D721Med (cell line): ENCODE results near the gene ADCYAP1.

Experiments
- DNase-seq: peaks from one replicate; pipeline ENCODE4 v3.0.0; 2011; ENCODE audit warnings: low spot score; ENCODE audit not compliant: insufficient read length
- FAIRE-seq: peaks from 2 replicates; lab custom pipeline; 2011; peaks lifted over from hg19 to GRCh38; lab: Jason Lieb, UNC
- TF ChIP-seq, protein P1 (sequence below): IDR thresholded peaks from 2 replicates; pipeline ENCODE4 v1.5.1; 2012; ENCODE audit warnings: mild to moderate bottlenecking, control low read depth; ENCODE audit not compliant: insufficient read depth; ENCODE audit errors: missing control alignments

The ADCYAP1 gene

DNA sequence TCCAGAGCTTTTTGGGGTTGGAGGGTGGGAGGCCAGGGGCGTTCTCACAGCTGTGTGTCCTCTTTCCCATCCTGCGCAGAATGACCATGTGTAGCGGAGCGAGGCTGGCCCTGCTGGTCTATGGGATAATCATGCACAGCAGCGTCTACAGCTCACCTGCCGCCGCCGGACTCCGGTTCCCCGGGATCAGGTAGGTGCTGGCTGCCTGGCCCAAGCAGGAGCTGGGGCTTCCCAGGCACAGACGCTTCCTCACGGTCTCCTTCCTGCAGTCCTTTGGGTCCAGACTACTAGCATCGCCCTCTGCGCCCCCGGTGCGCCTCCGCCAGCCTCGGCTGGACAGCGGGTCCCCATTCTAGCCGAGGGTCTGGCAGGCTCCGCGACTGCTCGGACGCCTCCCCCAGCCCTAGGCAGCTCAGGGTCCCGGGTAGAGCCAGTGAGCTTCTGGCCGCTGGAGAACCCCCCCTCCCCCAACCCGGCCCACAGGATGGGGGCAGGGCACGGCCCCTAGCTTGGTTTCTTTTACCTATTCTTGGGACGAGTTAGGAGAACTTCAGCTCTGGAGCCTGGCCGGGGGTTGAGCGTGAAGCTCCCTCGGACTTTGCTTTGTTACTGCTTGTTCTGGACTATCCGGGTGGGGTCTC lies 756 bp downstream of the ADCYAP1 start:
- FAIRE-seq (no peak), DNase-seq (no peak)
- TF ChIP-seq, protein P1, sequence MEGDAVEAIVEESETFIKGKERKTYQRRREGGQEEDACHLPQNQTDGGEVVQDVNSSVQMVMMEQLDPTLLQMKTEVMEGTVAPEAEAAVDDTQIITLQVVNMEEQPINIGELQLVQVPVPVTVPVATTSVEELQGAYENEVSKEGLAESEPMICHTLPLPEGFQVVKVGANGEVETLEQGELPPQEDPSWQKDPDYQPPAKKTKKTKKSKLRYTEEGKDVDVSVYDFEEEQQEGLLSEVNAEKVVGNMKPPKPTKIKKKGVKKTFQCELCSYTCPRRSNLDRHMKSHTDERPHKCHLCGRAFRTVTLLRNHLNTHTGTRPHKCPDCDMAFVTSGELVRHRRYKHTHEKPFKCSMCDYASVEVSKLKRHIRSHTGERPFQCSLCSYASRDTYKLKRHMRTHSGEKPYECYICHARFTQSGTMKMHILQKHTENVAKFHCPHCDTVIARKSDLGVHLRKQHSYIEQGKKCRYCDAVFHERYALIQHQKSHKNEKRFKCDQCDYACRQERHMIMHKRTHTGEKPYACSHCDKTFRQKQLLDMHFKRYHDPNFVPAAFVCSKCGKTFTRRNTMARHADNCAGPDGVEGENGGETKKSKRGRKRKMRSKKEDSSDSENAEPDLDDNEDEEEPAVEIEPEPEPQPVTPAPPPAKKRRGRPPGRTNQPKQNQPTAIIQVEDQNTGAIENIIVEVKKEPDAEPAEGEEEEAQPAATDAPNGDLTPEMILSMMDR, result no peak

DNA sequence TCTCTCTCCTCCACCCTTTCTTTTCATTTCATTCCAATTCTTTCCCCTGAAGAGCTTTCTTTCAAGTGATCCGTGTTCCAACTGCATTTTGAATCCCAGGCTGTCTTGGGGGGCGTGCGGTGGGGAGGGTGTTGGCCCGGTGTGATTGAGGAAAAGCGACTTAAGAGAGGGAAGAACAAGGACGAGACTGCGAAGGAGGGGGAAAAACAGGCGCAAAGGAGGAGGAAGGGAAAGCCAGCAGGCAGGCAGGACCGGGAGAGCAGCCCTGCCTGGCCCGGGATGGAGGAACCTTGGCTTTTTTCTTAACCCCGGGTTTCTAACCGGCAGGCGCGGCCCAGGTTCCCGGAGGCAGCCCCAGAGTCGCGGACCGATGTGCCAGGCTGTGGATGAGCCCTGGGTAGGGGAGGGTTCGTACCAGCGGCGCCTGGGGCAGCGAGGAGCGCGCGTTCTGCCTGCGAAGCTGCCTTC lies 1.3 kb downstream of the ADCYAP1 start:
- no peak for DNase-seq
- no peak for FAIRE-seq
- TF ChIP-seq, protein P1, result no peak

DNA sequence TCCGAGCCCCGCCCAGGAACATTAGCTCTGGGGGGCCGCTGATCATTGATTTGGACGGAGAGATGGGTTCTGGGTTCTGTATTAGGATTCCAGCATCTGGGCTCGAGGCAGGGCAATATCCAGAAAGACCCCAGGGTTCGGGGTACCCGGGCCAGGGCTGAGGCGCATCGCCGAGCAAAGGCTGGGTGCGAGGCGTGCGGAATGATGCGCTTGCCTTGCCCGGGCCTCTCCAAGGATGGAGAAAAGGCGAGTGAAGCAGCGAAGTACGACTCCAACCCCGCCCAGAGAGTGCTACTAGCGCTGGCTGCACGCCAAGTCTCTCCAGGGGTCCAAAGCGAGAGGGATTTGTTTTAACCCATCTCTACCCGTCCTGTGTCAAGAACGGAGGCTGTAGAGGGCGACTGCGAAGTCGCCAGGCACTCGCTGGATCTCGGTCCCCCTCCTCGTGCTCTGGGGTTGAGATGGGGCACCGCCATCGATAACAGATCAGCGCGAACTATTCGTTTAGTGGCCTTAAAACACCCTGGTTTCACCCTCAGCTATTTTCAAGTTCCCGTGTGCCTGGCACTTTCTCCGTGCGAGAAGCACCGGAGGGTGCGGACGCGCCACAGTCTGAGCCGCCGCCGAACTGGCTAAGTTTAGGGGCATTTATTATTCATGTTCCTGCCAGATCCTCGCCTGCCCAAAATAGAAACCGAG lies 1.9 kb downstream of the ADCYAP1 start:
- FAIRE-seq (no peak), DNase-seq (no peak)
- TF ChIP-seq, protein P1, result no peak

DNA sequence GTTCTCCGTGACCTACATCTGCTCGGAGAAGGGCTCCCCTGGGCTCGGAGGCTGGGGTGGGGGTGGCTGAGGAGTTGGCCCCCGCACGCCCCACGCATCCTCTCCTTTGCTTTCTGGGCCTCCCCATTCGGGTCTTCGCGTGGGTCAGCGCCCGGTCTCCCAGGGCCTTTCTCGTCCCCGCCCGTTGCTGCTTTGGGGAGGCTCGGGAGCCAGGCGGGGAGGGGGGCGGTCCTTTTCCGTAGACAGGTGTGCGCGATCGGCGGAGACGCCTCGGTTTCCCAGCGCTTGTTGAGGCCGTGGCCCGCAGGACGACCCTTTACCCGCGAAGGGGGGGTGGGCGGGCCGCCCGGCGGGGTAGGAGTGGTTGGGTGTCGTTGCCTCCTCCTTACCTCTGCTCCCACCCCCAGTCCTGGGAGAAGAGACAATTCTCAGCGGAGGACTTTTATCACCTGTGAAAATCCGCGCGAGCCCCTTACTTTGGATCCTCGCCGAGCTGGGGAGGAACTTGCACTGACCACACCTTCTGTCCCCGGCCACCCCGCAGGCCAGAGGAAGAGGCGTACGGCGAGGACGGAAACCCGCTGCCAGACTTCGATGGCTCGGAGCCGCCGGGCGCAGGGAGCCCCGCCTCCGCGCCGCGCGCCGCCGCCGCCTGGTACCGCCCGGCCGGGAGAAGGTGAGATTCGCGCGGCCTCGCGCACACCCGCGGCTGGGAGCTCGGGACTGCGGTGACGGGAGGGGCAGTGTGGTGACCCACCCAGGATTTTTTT lies 2.6 kb downstream of the ADCYAP1 start:
- DNase-seq (no peak), FAIRE-seq (no peak)
- TF ChIP-seq, protein P1, result no peak

DNA sequence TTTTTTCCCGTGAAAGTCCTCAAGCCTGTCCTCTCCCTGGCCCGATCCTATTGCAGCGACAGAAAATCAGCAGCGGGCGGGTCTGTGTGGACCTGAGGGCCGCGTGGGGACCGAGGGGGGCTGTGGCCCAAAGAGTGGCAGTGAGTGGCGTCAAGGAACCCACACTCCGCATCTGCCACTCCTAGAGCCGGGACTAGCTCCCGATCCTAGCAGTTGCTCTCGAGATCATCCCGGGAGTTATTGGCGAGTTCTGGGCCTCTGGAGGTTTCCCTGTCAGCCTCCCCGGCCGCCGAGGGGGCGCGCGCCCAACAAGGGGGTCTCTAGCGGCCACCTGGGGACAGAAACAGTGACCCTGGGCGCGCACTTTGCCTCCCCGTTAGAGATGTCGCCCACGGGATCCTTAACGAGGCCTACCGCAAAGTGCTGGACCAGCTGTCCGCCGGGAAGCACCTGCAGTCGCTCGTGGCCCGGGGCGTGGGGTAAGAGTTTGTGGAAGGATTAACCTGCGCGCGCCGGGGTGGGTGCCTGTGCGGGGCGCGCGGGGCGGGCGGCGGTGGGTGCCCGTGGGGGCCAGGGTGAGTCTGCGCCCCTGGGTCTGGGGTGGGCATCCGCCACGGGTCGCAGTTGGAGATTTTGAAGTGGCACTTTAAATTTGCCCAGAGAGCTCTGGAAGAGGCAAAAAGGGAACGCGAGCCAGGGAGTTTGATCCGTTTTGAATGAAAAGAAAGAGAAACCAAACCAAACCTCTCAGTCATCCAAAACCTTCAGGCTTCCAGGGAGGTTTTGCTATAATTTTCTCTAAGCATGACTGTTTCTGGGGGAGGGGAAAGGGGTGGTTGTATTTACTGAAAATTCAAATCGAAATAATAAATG lies 3.5 kb downstream of the ADCYAP1 start:
- DNase-seq, result no peak
- TF ChIP-seq, protein P1, result no peak
- FAIRE-seq, result no peak
